Neural cell (in vitro differentiated cells): ENCODE results near the gene CIROP.

Experiments used
- CTCF ChIP-seq: fragments of 450-650 bp; IDR thresholded peaks from 2 replicates; pipeline ENCODE4 v1.5.1; 2014; ENCODE audit warnings: antibody characterized with exemption, mild to moderate bottlenecking, moderate library complexity; ENCODE audit not compliant: poor library complexity, severe bottlenecking
- EP300 ChIP-seq: fragments of 450-650 bp; conservative IDR thresholded peaks from 2 replicates; pipeline ENCODE4 v1.6.1; 2014; ENCODE audit warnings: antibody characterized with exemption, mild to moderate bottlenecking, moderate library complexity; ENCODE audit not compliant: poor library complexity, severe bottlenecking
- EZH2 ChIP-seq: fragments of 200-600, 300-800 bp; shearing (Covaris generic), sonication (generic); IDR thresholded peaks from 2 replicates; pipeline ENCODE4 v1.6.1; 2014; ENCODE audit warnings: antibody characterized with exemption, low read length, borderline replicate concordance, mild to moderate bottlenecking; ENCODE audit not compliant: insufficient read depth, poor library complexity, severe bottlenecking
- MXI1 ChIP-seq: fragments of 450-650 bp; conservative IDR thresholded peaks from 2 replicates; pipeline ENCODE4 v1.6.1; 2014; ENCODE audit warnings: antibody characterized with exemption, mild to moderate bottlenecking; ENCODE audit not compliant: poor library complexity, severe bottlenecking
- POLR2AphosphoS5 ChIP-seq: IDR thresholded peaks from 2 replicates; pipeline ENCODE4 v1.6.1; 2012
- RAD21 ChIP-seq: fragments of 450-650 bp; conservative IDR thresholded peaks from 2 replicates; pipeline ENCODE4 v1.6.1; 2014; ENCODE audit warnings: antibody characterized with exemption, mild to moderate bottlenecking, moderate library complexity
- REST ChIP-seq: IDR thresholded peaks from 2 replicates; pipeline ENCODE4 v1.6.1; 2012; ENCODE audit warnings: borderline replicate concordance
- SMC3 ChIP-seq: fragments of 450-650 bp; conservative IDR thresholded peaks from 2 replicates; pipeline ENCODE4 v1.6.1; 2014; ENCODE audit warnings: antibody characterized with exemption, mild to moderate bottlenecking, moderate library complexity; ENCODE audit not compliant: poor library complexity
- TAF1 ChIP-seq: IDR thresholded peaks from 2 replicates; pipeline ENCODE4 v1.6.1; 2012; ENCODE audit warnings: low read depth

GRCh38 chr14:23056956-23057756 is 47.6 kb downstream of the CIROP start, which contains the start of gene CDH24:
- no peak for TF ChIP-seq CTCF
- TF ChIP-seq RAD21: no peak
- TF ChIP-seq EP300: no peak
- TF ChIP-seq POLR2AphosphoS5: no peak
- TF ChIP-seq EZH2: no peak
- no peak for TF ChIP-seq REST
- TF ChIP-seq TAF1: peak; percentile 51
- TF ChIP-seq MXI1: peak; percentile 26
- TF ChIP-seq SMC3: no peak
